Dendritic cell treated with granulocyte-macrophage colony-stimulating factor and Interleukin-4, amounts not matched to agents 40 ng/mL and 50 ng/mL, for 4 days (primary cell): ENCODE measurements around the gene EIF1.
A peak's percentile ranks its signal among the peaks of the same experiment; 100 is the strongest.
"Not testable (repeated sequence)": the region's sequence is repeated elsewhere in the genome, so short reads cannot be mapped to it uniquely, and the experiment has no call there.

Source experiments
- H3K27ac Mint-ChIP-seq: one replicate; pipeline ENCODE4 v1.8.0; 2022; ENCODE audit warnings: mild to moderate bottlenecking, mixed read lengths
- H3K27me3 Mint-ChIP-seq: one replicate; pipeline ENCODE4 v1.8.0; 2022; ENCODE audit warnings: mild to moderate bottlenecking, mixed read lengths
- H3K36me3 Mint-ChIP-seq: one replicate; pipeline ENCODE4 v1.8.0; 2022; ENCODE audit warnings: low read depth, mixed read lengths
- H3K4me1 Mint-ChIP-seq: one replicate; pipeline ENCODE4 v1.8.0; 2022; ENCODE audit warnings: low read depth, mixed read lengths
- H3K4me3 Mint-ChIP-seq: one replicate; pipeline ENCODE4 v1.8.0; 2022; ENCODE audit warnings: mild to moderate bottlenecking, moderate library complexity, mixed read lengths
- H3K9me3 Mint-ChIP-seq: one replicate; pipeline ENCODE4 v1.8.0; 2022; ENCODE audit warnings: mixed read lengths
- intact Hi-C: fragments of 100-400 bp; cut with micrococcal nuclease; formaldehyde crosslinking; loops from one replicate; pipeline ENCODE4 v1.15.0; 2022

The EIF1 gene

DNA sequence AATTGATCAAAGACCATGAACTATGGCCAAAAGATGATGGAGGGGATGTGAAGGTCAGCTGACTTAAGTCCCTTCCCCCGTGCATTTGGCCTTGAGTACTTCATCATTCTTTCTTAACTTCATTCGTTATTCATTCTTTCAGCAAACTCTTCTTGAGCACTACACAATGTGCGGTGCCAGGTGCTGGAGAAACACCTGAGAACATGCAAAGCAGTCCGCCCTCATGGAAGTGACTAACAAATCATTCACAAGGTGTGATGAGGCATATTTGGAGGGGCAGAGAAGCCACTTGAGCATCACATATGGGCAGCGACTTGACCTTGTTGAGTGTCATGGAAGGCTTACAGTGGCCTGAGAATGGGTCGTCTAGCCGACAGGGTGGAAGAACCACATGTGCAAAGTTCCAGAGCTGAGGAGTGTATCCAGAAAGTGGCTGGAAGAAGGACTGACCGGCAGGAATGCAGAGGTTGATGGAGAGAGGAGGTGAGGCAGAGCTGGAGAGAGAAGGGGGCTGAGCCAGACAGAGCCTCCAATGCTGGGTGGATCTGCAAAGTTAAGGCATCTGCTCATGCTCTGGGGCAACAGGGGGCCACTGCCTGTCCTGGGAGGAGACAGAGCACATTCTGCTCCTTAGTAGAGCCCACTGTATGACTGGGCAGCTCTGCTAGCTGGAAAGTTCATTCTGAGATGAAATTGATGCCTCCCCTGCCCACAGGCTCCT is 25.1 kb upstream of the EIF1 start:
- Mint-ChIP-seq H3K9me3 (no peaks in the 10 kb centered on the region), H3K27ac (no peak overlapping the region), H3K4me1 (peaks cover 33% of the 10 kb centered on the region), H3K36me3 (no peaks in the 10 kb centered on the region), H3K27me3 (peaks cover 32% of the 10 kb centered on the region), H3K4me3 (no peak overlapping the region)
- intact Hi-C loops = loop anchor here (2.0 to 5.0 kb wide), 3 partner anchors 176 to 861 kb away; partner anchors contain the start of gene KRT36

GRCh38 chr17:41664172-41664457 is 24.6 kb upstream of the EIF1 start:
- no peaks in the 10 kb centered on the region for H3K36me3 Mint-ChIP-seq
- no peaks in the 10 kb centered on the region for H3K9me3 Mint-ChIP-seq
- H3K4me3 Mint-ChIP-seq = no peak overlapping the region

DNA sequence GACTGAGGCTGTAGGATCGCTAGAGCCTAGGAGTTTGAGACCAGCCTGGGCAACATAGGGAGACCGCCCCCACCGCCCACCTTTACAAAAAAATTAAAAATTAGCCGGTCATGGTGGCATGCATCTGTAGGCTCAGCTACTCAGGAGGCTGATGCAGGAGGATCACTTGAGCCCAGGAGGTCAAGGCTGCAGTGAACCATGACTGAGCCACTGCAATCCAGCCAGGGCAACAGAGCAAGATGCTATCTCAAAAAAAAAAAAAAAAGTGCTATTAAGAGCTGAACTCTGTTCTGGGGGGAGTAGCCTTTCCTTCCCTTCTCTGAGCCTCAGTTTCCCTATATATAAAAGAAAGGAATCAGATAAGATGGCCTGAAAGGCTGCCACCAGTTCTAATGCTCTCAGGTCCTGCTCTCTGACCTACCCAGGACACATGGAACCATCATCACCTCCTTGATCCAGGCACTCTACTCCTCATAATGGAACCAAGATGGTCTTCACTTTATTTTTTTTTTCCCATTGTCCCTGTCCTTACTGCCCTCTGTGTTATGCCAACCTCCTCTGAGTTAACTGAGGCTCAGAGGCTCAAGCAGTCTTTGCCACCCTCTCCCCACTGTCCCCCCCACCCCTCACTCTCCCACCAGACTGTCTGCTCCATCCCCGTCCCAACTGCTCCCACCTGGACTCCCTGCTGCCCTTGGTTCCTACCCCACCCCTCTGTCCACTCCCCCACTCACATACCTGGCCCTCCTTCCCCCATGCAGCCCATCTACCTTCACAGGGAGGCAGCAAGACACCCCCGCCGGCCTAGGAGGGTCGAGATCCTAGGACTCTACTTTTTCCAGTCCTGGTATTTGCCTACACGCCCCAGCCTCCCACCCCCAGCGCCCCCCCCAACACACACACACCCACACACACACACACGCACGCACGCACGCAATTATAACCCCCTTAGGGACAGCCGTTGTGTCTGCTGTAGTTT is 23.8 kb upstream of the EIF1 start:
- Mint-ChIP-seq H3K27ac (peak overlapping the region; percentile 90), H3K4me3 (peak overlapping the region; percentile 73)

More at GRCh38 chr17:41664172-41664457, 24.6 kb upstream of the EIF1 start:
- Mint-ChIP-seq H3K27ac (no peak overlapping the region), H3K27me3 (peaks cover 32% of the 10 kb centered on the region), H3K4me1 (peaks cover 38% of the 10 kb centered on the region)
- intact Hi-C loops = loop anchor here (2.0 to 5.0 kb wide), 2 partner anchors 177 to 749 kb away; partner anchors contain the start of gene KRT36

GRCh38 chr17:41665566-41666236 is 23.0 kb upstream of the EIF1 start:
- peak overlapping the region; percentile 73 for H3K4me3 Mint-ChIP-seq
- H3K36me3 Mint-ChIP-seq = no peaks in the 10 kb centered on the region
- intact Hi-C loops = loop anchor here (2.0 kb wide), 1 partner anchor 751 kb away; no protein-coding TSS in a partner anchor
- H3K27ac Mint-ChIP-seq = peak overlapping the region; percentile 90
- H3K27me3 Mint-ChIP-seq = peaks cover 25% of the 10 kb centered on the region
- no peaks in the 10 kb centered on the region for H3K9me3 Mint-ChIP-seq
- H3K4me1 Mint-ChIP-seq = peaks cover 54% of the 10 kb centered on the region

More for the DNA sequence above, 23.8 kb upstream of the EIF1 start:
- Mint-ChIP-seq H3K9me3 (no peaks in the 10 kb centered on the region), H3K27me3 (peaks cover 30% of the 10 kb centered on the region), H3K36me3 (no peaks in the 10 kb centered on the region), H3K4me1 (peaks cover 45% of the 10 kb centered on the region)
- intact Hi-C loops = loop anchor here (2.0 to 5.0 kb wide), 2 partner anchors 178 to 750 kb away; partner anchors contain the start of gene KRT36

- H3K36me3 Mint-ChIP-seq = no peaks in the 10 kb centered on the region
- H3K9me3 Mint-ChIP-seq = no peaks in the 10 kb centered on the region
- H3K4me1 Mint-ChIP-seq = peaks cover 54% of the 10 kb centered on the region
- H3K27ac Mint-ChIP-seq = peak overlapping the region; percentile 90
- intact Hi-C loops = no loop called here
- peak overlapping the region; percentile 73 for H3K4me3 Mint-ChIP-seq
- H3K27me3 Mint-ChIP-seq = peaks cover 25% of the 10 kb centered on the region
Observed at GRCh38 chr17:41666237-41666641, 22.4 kb upstream of the EIF1 start.

GRCh38 chr17:41666708-41667279 is 21.9 kb upstream of the EIF1 start:
- intact Hi-C loops = no loop called here
- peak overlapping the region; percentile 90 for H3K27ac Mint-ChIP-seq
- H3K4me3 Mint-ChIP-seq = peak overlapping the region; percentile 21
- H3K4me1 Mint-ChIP-seq = peaks cover 54% of the 10 kb centered on the region
- H3K27me3 Mint-ChIP-seq = peaks cover 25% of the 10 kb centered on the region
- no peaks in the 10 kb centered on the region for H3K36me3 Mint-ChIP-seq
- no peaks in the 10 kb centered on the region for H3K9me3 Mint-ChIP-seq

- Mint-ChIP-seq H3K36me3 (no peaks in the 10 kb centered on the region), H3K27ac (peak overlapping the region; percentile 90), H3K27me3 (peaks cover 25% of the 10 kb centered on the region), H3K4me3 (peak overlapping the region; percentile 21), H3K4me1 (peaks cover 59% of the 10 kb centered on the region), H3K9me3 (no peaks in the 10 kb centered on the region)
- intact Hi-C loops = no loop called here
Observed at GRCh38 chr17:41667280-41668041, 21.2 kb upstream of the EIF1 start.

- peak overlapping the region; percentile 88 for H3K27ac Mint-ChIP-seq
- no peak overlapping the region for H3K4me3 Mint-ChIP-seq
- intact Hi-C loops = no loop called here
- H3K9me3 Mint-ChIP-seq = no peaks in the 10 kb centered on the region
- peaks cover 75% of the 10 kb centered on the region for H3K4me1 Mint-ChIP-seq
- no peaks in the 10 kb centered on the region for H3K27me3 Mint-ChIP-seq
- no peaks in the 10 kb centered on the region for H3K36me3 Mint-ChIP-seq
Observed at GRCh38 chr17:41672153-41672552, 16.5 kb upstream of the EIF1 start.

GRCh38 chr17:41675157-41676057 is 13.3 kb upstream of the EIF1 start:
- H3K9me3 Mint-ChIP-seq, H3K4me3 Mint-ChIP-seq, H3K36me3 Mint-ChIP-seq, intact Hi-C loops, H3K27me3 Mint-ChIP-seq: not testable (repeated sequence)
- Mint-ChIP-seq H3K4me1 (peaks cover 72% of the 10 kb centered on the region), H3K27ac (peak overlapping the region; percentile 95)

DNA sequence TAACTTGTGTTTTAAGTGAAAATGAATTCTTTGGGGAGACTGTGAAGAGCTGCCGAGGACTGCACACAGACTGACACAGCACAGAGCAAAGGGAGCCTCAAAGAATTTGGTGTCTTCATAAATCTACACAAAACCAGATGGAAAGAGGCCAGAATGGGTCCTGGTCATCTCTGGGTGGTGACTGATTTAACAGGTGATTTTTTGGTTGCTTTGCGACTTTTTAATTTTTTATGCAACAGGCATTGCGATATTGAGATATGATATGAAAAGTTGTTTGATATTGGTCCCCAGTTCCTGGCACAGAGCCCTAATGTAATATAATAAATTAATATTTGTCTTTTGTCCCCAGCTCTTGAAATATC is 12.6 kb upstream of the EIF1 start:
- peak overlapping the region; percentile 95 for H3K27ac Mint-ChIP-seq

DNA sequence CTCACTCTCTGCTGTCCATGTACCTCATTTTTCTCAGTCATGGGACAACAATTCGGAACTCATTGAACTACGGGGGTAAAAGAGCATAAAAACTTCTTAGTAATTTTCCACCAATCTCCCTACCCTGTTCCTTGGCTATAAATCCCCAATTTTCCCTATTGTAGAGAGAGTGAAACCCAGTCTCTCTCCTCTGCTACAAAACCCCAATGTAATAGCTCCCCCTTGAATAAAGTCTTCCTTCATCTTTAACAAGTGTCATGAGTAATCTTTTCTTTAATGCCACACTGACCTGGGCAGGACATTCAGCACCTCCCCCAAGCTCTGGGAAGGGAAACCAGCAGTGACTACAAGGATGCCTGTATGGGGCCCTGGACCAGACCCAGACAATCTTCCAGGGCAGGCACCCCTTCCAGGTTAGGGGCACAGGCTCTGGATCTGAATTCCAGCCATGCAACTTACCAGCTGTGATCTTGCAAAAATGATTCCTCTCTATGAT is 10.2 kb upstream of the EIF1 start:
- H3K27ac Mint-ChIP-seq = peak overlapping the region; percentile 95
- no peaks in the 10 kb centered on the region for H3K27me3 Mint-ChIP-seq
- intact Hi-C loops = no loop called here
- H3K4me1 Mint-ChIP-seq = peaks cover 79% of the 10 kb centered on the region
- peaks cover 7% of the 10 kb centered on the region for H3K36me3 Mint-ChIP-seq
- peak overlapping the region; percentile 76 for H3K4me3 Mint-ChIP-seq
- H3K9me3 Mint-ChIP-seq = no peaks in the 10 kb centered on the region

More for the DNA sequence above, 12.6 kb upstream of the EIF1 start:
- H3K9me3 Mint-ChIP-seq = no peaks in the 10 kb centered on the region
- intact Hi-C loops = no loop called here
- peaks cover 72% of the 10 kb centered on the region for H3K4me1 Mint-ChIP-seq
- peaks cover 7% of the 10 kb centered on the region for H3K36me3 Mint-ChIP-seq
- no peak overlapping the region for H3K4me3 Mint-ChIP-seq
- H3K27me3 Mint-ChIP-seq = no peaks in the 10 kb centered on the region
